T-cell (primary cell): ENCODE results near the gene TLR4. TPM values are rescaled to one million over a fixed set of nuclear protein-coding genes. Genes with fewer than 3 reads are reported as not detected.

Experiments
- ATAC-seq, 4 experiments: fragments of 200-7000 bp in 3 of 4; fragments of 150-1000 bp in 1 of 4; cut with Tn5 transposase; replicated peaks in 1 of 4; 1 replicate in 3 of 4; 2 replicates in 1 of 4; pipeline ENCODE4 v1.10.0; 2021; ENCODE audit warnings: moderate library complexity in 3 of 4, mild to moderate bottlenecking in 2 of 4, moderate number of reproducible peaks in 1 of 4
- CTCF ChIA-PET, 2 donors: fragments of 300-600 bp; sonication (Branson Sonifier 250); formaldehyde crosslinking; loops; one replicate each; lab custom pipeline; 2022; ENCODE audit warnings: antibody characterized with exemption in 2 of 2; lab: Charles Lee
- POLR2A ChIA-PET, 2 donors: fragments of 300-600 bp; sonication (Branson Sonifier 250); formaldehyde crosslinking; loops; one replicate each; lab custom pipeline; 2022; ENCODE audit warnings: antibody characterized with exemption in 2 of 2; lab: Charles Lee
- DNase-seq, 35 experiments: peaks; one replicate each; pipeline versions ENCODE4 v3.0.0 to v3.0.0-alpha.2; 2013 to 2023
- H3K27ac ChIP-seq: one replicate; pipeline ENCODE4 v1.5.1; 2013; ENCODE audit warnings: low read length
- H3K27me3 ChIP-seq, 2 experiments: replicated peaks in 1 of 2; 1 replicate in 1 of 2; 2 replicates in 1 of 2; pipeline versions ENCODE4 v1.6.1 to v1.7.0; 2013; ENCODE audit warnings: low read length in 1 of 2, mixed read lengths in 1 of 2; ENCODE audit not compliant: control insufficient read depth in 2 of 2, insufficient read depth in 2 of 2; ENCODE audit errors: extremely low read depth in 1 of 2
- H3K36me3 ChIP-seq, 2 donors: 1 replicate in 1 of 2; 2 replicates in 1 of 2; pipeline versions ENCODE4 v1.6.1 to v1.7.0; 2013; ENCODE audit warnings: low read length in 1 of 2; ENCODE audit not compliant: control insufficient read depth in 2 of 2, insufficient read depth in 1 of 2; ENCODE audit errors: extremely low read depth in 1 of 2
- H3K4me1 ChIP-seq, 2 experiments: 1 replicate in 1 of 2; 2 replicates in 1 of 2; pipeline versions ENCODE4 v1.6.1 to v1.7.0; 2013; ENCODE audit warnings: low read length in 2 of 2, mixed read lengths in 1 of 2; ENCODE audit not compliant: insufficient read depth in 2 of 2, control insufficient read depth in 1 of 2; ENCODE audit errors: extremely low read depth in 1 of 2
- H3K4me3 ChIP-seq, 2 donors: 1 replicate in 1 of 2; 2 replicates in 1 of 2; pipeline versions ENCODE4 v1.5.1 to v1.7.0; 2013; ENCODE audit warnings: mild to moderate bottlenecking in 2 of 2, low read length in 1 of 2, moderate library complexity in 1 of 2; ENCODE audit not compliant: control insufficient read depth in 1 of 2; ENCODE audit errors: extremely low read depth in 1 of 2
- H3K9me3 ChIP-seq: 2 replicates; pipeline ENCODE4 v1.7.0; 2013
- H3K27ac Mint-ChIP-seq, 2 donors: one replicate each; pipeline ENCODE4 v1.8.0; 2020 to 2021; ENCODE audit warnings: mild to moderate bottlenecking in 2 of 2, mixed read lengths in 2 of 2
- H3K27me3 Mint-ChIP-seq, 2 donors: one replicate each; pipeline ENCODE4 v1.8.0; 2021 to 2022; ENCODE audit warnings: mixed read lengths in 2 of 2
- H3K36me3 Mint-ChIP-seq: one replicate; pipeline ENCODE4 v1.8.0; 2021; ENCODE audit warnings: mixed read lengths
- H3K4me1 Mint-ChIP-seq, 3 donors: one replicate each; pipeline ENCODE4 v1.8.0; 2020 to 2022; ENCODE audit warnings: mixed read lengths in 3 of 3, mild to moderate bottlenecking in 1 of 3
- H3K4me3 Mint-ChIP-seq, 3 donors: one replicate each; pipeline ENCODE4 v1.8.0; 2020 to 2022; ENCODE audit warnings: mild to moderate bottlenecking in 3 of 3, mixed read lengths in 3 of 3, moderate library complexity in 3 of 3
- H3K9me3 Mint-ChIP-seq, 3 donors: one replicate each; pipeline ENCODE4 v1.8.0; 2020 to 2022; ENCODE audit warnings: mixed read lengths in 3 of 3
- WGBS: methylation state at CpG from one replicate; pipeline ENCODE4 v1.1.5; 2013; ENCODE audit warnings: missing lambda C conversion rate; ENCODE audit not compliant: insufficient coverage; 5-methylcytosine and 5-hydroxymethylcytosine counted together
- total RNA-seq, 35 experiments: library from RNA in 6 of 35; stranded (reverse) in 6 of 35; fragments of 120-200 nt in 1 of 35; gene quantifications; one replicate each; pipeline versions ENCODE4 v1.2.1 to v1.2.4 and lab custom pipeline; 2013 to 2026

Gene TLR4
- total RNA-seq: under 1 TPM; 0.08 to 0.18 (median 0.16) TPM
- 0.87 TPM for total RNA-seq (2013)
- total RNA-seq (lab: John Stamatoyannopoulos, UW): 0 to 30.5 (median 0.29) reads per million in 29 experiments

- Mint-ChIP-seq H3K27me3 (peaks cover 6 to 13% of the 10 kb centered on the region in 2 donors), H3K36me3 (no peaks in the 10 kb centered on the region), H3K4me3 (no peak within 1 kb of the TSS), H3K27ac (no peak within 1 kb of the TSS), H3K4me1 (peaks cover 0 to 9% (median 0%) of the 10 kb centered on the region in 3 donors), H3K9me3 (peaks cover 3 to 5% (median 5%) of the 10 kb centered on the region in 3 donors)
- H3K9me3 ChIP-seq: no peaks in the 10 kb centered on the region
- CTCF ChIA-PET: no interaction called here
- DNase-seq (peak in 6 of 35 experiments; percentile 1 to 34 (median 2)), ATAC-seq (peak in 1 of 4 experiments; percentile 30)
- no peaks in the 10 kb centered on the region for H3K27me3 ChIP-seq
- H3K27ac ChIP-seq: no peak within 1 kb of the TSS
- no peak within 1 kb of the TSS for H3K4me3 ChIP-seq
- 7% methylated on average over 9 of the region's 13 CpGs for WGBS
- H3K36me3 ChIP-seq: no peaks in the 10 kb centered on the region
- no peaks in the 10 kb centered on the region for H3K4me1 ChIP-seq
- POLR2A ChIA-PET: no interaction called here
These were observed at the start of gene TLR4 for GRCh38 chr9:117704024-117704575. TSS of gene TLR4 (plus strand) at chr9:117704403. CDS start at chr9:117704473, 70 bp downstream.

- Mint-ChIP-seq H3K4me3 (no peak overlapping the region), H3K4me1 (no peaks in the 10 kb centered on the region), H3K27me3 (no peaks in the 10 kb centered on the region), H3K9me3 (no peaks in the 10 kb centered on the region), H3K27ac (no peak overlapping the region), H3K36me3 (no peaks in the 10 kb centered on the region)
- H3K27me3 ChIP-seq: no peaks in the 10 kb centered on the region
- DNase-seq (no peak), ATAC-seq (no peak)
- no peak overlapping the region for H3K27ac ChIP-seq
- no peak overlapping the region for H3K4me3 ChIP-seq
- POLR2A ChIA-PET: interaction anchor here in 1 of 2 donors (0.6 kb wide), 1 partner anchor 758 kb away, joined by 3 read pairs; no protein-coding TSS in a partner anchor
- H3K36me3 ChIP-seq: no peaks in the 10 kb centered on the region
- H3K9me3 ChIP-seq: no peaks in the 10 kb centered on the region
- CTCF ChIA-PET: interaction anchor here in 1 of 2 donors (0.8 kb wide), 1 partner anchor 9 kb away, joined by 3 read pairs; no protein-coding TSS in a partner anchor
- H3K4me1 ChIP-seq: no peaks in the 10 kb centered on the region
- WGBS: 100% methylated on average over 1 of the region's 2 CpGs
These were observed 48.2 kb upstream of the TLR4 start for GRCh38 chr9:117656002-117656401.

GRCh38 chr9:117662651-117663050 lies 41.6 kb upstream of the TLR4 start:
- 83% methylated on average over 1 of the region's 3 CpGs for WGBS
- Histone ChIP-seq H3K36me3 (no peaks in the 10 kb centered on the region), H3K4me3 (no peak overlapping the region), H3K27me3 (no peaks in the 10 kb centered on the region), H3K27ac (no peak overlapping the region), H3K4me1 (no peaks in the 10 kb centered on the region), H3K9me3 (no peaks in the 10 kb centered on the region)
- DNase-seq (no peak), ATAC-seq (no peak)
- POLR2A ChIA-PET: no interaction called here
- CTCF ChIA-PET: no interaction called here
- H3K27ac Mint-ChIP-seq: no peak overlapping the region
- H3K36me3 Mint-ChIP-seq: no peaks in the 10 kb centered on the region
- H3K4me3 Mint-ChIP-seq: no peak overlapping the region
- no peaks in the 10 kb centered on the region for H3K27me3 Mint-ChIP-seq
- peaks cover 0 to 4% (median 2%) of the 10 kb centered on the region in 3 donors for H3K9me3 Mint-ChIP-seq
- H3K4me1 Mint-ChIP-seq: no peaks in the 10 kb centered on the region

- Histone ChIP-seq H3K27ac (no peak overlapping the region), H3K36me3 (no peaks in the 10 kb centered on the region), H3K4me1 (no peaks in the 10 kb centered on the region), H3K27me3 (no peaks in the 10 kb centered on the region), H3K4me3 (no peak overlapping the region), H3K9me3 (no peaks in the 10 kb centered on the region)
- WGBS: no CpG with 5 or more reads among the region's 1 CpG
- Mint-ChIP-seq H3K36me3 (no peaks in the 10 kb centered on the region), H3K4me3 (no peak overlapping the region), H3K27ac (no peak overlapping the region), H3K9me3 (peaks cover 0 to 4% (median 4%) of the 10 kb centered on the region in 3 donors), H3K4me1 (no peaks in the 10 kb centered on the region), H3K27me3 (peaks cover 0 to 3% of the 10 kb centered on the region in 2 donors)
- ATAC-seq: no peak
- ChIA-PET CTCF (no interaction called here), POLR2A (no interaction called here)
- no peak for DNase-seq
These were observed 39.8 kb upstream of the TLR4 start for GRCh38 chr9:117664419-117664818.

- Mint-ChIP-seq H3K9me3 (peaks cover 0 to 4% (median 4%) of the 10 kb centered on the region in 3 donors), H3K4me3 (no peak overlapping the region), H3K27ac (no peak overlapping the region), H3K27me3 (peaks cover 0 to 3% of the 10 kb centered on the region in 2 donors), H3K36me3 (no peaks in the 10 kb centered on the region), H3K4me1 (no peaks in the 10 kb centered on the region)
- WGBS: 100% methylated on average over 1 of the region's 1 CpG
- ChIA-PET CTCF (no interaction called here), POLR2A (interaction anchor here in 1 of 2 donors (0.6 kb wide), 1 partner anchor 56 kb away, joined by 3 read pairs; no protein-coding TSS in a partner anchor)
- no peak overlapping the region for H3K4me3 ChIP-seq
- H3K27me3 ChIP-seq: no peaks in the 10 kb centered on the region
- no peaks in the 10 kb centered on the region for H3K36me3 ChIP-seq
- H3K27ac ChIP-seq: no peak overlapping the region
- no peak for DNase-seq
- no peaks in the 10 kb centered on the region for H3K9me3 ChIP-seq
- no peaks in the 10 kb centered on the region for H3K4me1 ChIP-seq
- no peak for ATAC-seq
These were observed 38.4 kb upstream of the TLR4 start for GRCh38 chr9:117665601-117666385.

- Mint-ChIP-seq H3K27me3 (peaks cover 3 to 4% of the 10 kb centered on the region in 2 donors), H3K4me1 (no peaks in the 10 kb centered on the region), H3K36me3 (no peaks in the 10 kb centered on the region), H3K4me3 (no peak overlapping the region), H3K9me3 (peaks cover 0 to 2% (median 0%) of the 10 kb centered on the region in 3 donors), H3K27ac (no peak overlapping the region)
- POLR2A ChIA-PET: no interaction called here
- CTCF ChIA-PET: no interaction called here
- Histone ChIP-seq H3K4me3 (no peak overlapping the region), H3K27me3 (no peaks in the 10 kb centered on the region), H3K4me1 (no peaks in the 10 kb centered on the region), H3K27ac (no peak overlapping the region), H3K9me3 (no peaks in the 10 kb centered on the region), H3K36me3 (no peaks in the 10 kb centered on the region)
- DNase-seq (no peak), ATAC-seq (no peak)
- no CpG with 5 or more reads among the region's 1 CpG for WGBS
These were observed 32.7 kb upstream of the TLR4 start for GRCh38 chr9:117671468-117671867.
